Progenitor cell of endocrine pancreas (in vitro differentiated cells): ENCODE measurements around the gene TM7SF3. TPM values are rescaled to one million over a fixed set of nuclear protein-coding genes. Genes with fewer than 3 reads are reported as not detected.
"Not testable (repeated sequence)": the region's sequence is repeated elsewhere in the genome, so short reads cannot be mapped to it uniquely, and the experiment has no call there.

Experiments used
- DNase-seq: peaks from one replicate; pipeline ENCODE4 v3.0.0; 2021; ENCODE audit warnings: low spot score; ENCODE audit not compliant: unreplicated experiment
- H3K27ac Mint-ChIP-seq: 2 replicates; pipeline ENCODE4 v1.8.0; 2021; ENCODE audit warnings: mild to moderate bottlenecking, moderate library complexity, mixed read lengths
- H3K27me3 Mint-ChIP-seq: 2 replicates; pipeline ENCODE4 v1.8.0; 2021; ENCODE audit warnings: mixed read lengths
- H3K36me3 Mint-ChIP-seq: 2 replicates; pipeline ENCODE4 v1.8.0; 2022; ENCODE audit warnings: mixed read lengths; ENCODE audit not compliant: insufficient read depth
- H3K4me1 Mint-ChIP-seq: 2 replicates; pipeline ENCODE4 v1.8.0; 2021; ENCODE audit warnings: low read depth, mixed read lengths
- H3K4me3 Mint-ChIP-seq: 2 replicates; pipeline ENCODE4 v1.8.0; 2021; ENCODE audit warnings: low read depth, mild to moderate bottlenecking, moderate library complexity, mixed read lengths
- H3K9me3 Mint-ChIP-seq: 2 replicates; pipeline ENCODE4 v1.8.0; 2021; ENCODE audit warnings: low read depth, mixed read lengths
- CTCF ChIP-seq: fragments of 200-600 bp; sonication (generic); IDR thresholded peaks from one replicate; pipeline ENCODE4 v1.5.0; 2021; ENCODE audit warnings: antibody characterized with exemption, mild to moderate bottlenecking; ENCODE audit not compliant: unreplicated experiment
- total RNA-seq: library from RNA; stranded (reverse); gene quantifications from 2 replicates; pipeline ENCODE4 v1.2.1, GENCODE V29; 2021

TM7SF3 gene
- total RNA-seq, 1 donor from 2014 or later, result 81.0 TPM

DNA sequence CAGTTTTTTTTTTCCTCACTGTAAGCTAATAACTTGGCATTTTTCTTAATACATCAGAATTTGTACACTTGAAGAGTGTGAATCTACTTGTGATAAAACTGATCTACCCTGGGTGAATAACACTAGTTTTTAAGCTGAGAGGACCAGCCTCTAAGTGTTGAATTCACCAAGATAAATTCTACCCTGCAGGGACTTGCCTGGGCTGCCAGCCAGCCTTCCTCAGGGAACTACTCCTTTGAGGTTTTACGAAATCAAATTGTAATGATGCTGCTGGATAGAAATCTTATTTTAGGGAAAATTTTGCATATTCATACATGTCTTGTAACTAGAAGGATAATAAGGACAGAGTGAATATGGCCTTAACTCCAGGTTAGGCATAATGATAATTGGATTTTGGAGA, 10.1 kb upstream of the TM7SF3 start:
- Mint-ChIP-seq H3K9me3 (no peaks in the 10 kb centered on the region), H3K36me3 (peaks cover 9% of the 10 kb centered on the region), H3K4me3 (peak overlapping the region; percentile 35), H3K27ac (no peak overlapping the region), H3K4me1 (peaks cover 23% of the 10 kb centered on the region), H3K27me3 (peaks cover 11% of the 10 kb centered on the region)
- no peak for DNase-seq
- TF ChIP-seq CTCF, result no peak

- TF ChIP-seq CTCF, result no peak
- peak overlapping the region; percentile 25 for H3K4me3 Mint-ChIP-seq
- H3K36me3 Mint-ChIP-seq, result no peaks in the 10 kb centered on the region
- H3K27ac Mint-ChIP-seq, result no peak overlapping the region
- DNase-seq, result no peak
- peaks cover 11% of the 10 kb centered on the region for H3K27me3 Mint-ChIP-seq
- peaks cover 31% of the 10 kb centered on the region for H3K4me1 Mint-ChIP-seq
- H3K9me3 Mint-ChIP-seq, result no peaks in the 10 kb centered on the region
These were observed 6.6 kb upstream of the TM7SF3 start for GRCh38 chr12:27020761-27021160.

DNA sequence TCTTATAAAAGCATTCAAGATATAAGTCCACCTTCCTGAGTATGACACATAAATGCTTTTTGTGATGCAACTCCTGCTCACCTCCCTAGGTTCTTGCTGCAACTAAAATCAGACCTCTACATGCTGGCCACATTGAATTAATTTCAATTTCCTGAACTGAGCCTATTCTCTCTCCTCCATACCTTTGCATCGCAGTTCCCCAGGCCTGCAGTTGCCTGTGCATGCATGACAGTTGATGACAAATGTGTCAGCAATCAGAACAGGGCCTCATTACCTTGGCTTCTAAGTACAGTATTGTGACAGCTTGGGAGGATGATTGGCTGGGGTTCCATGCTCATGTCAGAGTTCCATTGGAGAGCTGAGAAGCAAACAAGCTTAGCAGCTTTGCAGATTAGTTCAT, 3.9 kb upstream of the TM7SF3 start:
- Mint-ChIP-seq H3K9me3 (no peaks in the 10 kb centered on the region), H3K27me3 (peaks cover 11% of the 10 kb centered on the region), H3K27ac (no peak overlapping the region), H3K36me3 (no peaks in the 10 kb centered on the region), H3K4me1 (peaks cover 30% of the 10 kb centered on the region), H3K4me3 (no peak overlapping the region)
- DNase-seq, result no peak
- no peak for TF ChIP-seq CTCF

DNA sequence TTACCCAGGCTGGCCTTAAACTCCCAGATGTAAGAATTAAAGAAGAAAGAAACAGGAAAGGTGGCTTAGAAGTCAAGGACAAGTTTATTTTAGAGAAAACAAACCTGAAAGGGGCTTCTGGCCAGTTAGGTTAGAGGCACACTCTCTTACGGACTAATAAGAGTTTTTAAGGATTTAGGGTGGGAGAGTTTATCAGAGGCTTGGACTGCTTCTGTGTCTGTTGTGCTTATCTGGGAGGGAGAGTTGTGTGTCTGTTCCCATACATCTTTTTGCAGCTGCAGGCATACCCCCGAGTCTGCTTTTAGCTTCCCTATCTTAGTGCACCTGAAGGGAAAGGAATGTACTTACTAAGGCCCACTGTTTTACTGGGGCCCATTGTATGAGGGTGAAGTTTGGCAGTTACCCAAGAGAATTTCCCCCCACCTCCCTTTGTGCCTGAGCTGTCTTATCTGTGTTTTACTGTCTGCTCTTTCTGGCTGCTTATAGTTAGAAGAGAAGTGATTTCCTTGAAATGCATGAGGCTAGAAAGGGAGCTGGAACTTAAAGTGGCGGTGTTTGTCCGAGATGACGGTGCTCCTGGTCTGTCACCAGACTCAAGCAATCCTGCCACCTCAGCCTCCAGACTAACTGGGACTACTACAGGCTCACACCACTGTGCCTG, 3.1 kb upstream of the TM7SF3 start:
- not testable (repeated sequence) for H3K9me3 Mint-ChIP-seq, H3K36me3 Mint-ChIP-seq, H3K4me3 Mint-ChIP-seq, DNase-seq
- H3K27ac Mint-ChIP-seq, result peak overlapping the region; percentile 66
- peaks cover 11% of the 10 kb centered on the region for H3K27me3 Mint-ChIP-seq
- peaks cover 28% of the 10 kb centered on the region for H3K4me1 Mint-ChIP-seq

DNA sequence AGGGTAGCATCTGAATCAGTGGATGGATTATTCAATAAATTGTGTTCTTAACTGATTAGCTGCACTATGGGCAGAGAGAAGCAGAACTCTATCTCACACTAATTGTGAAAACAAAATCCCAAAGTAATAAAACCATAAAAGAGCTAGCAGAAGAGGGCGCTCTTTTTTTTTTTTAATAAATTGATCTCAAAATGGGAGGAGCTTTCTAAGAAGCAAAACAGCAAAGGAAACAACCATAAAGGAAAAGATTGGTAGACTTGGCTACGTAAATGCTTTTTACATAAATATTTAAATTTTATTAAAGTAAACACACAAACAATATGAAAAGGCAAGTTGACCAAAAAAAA, 1.5 kb upstream of the TM7SF3 start:
- peaks cover 4% of the 10 kb centered on the region for H3K36me3 Mint-ChIP-seq
- no peaks in the 10 kb centered on the region for H3K9me3 Mint-ChIP-seq
- H3K27ac Mint-ChIP-seq, result no peak overlapping the region
- TF ChIP-seq CTCF, result peak; percentile 47
- DNase-seq, result no peak
- H3K4me3 Mint-ChIP-seq, result no peak overlapping the region
- peaks cover 7% of the 10 kb centered on the region for H3K27me3 Mint-ChIP-seq
- H3K4me1 Mint-ChIP-seq, result peaks cover 40% of the 10 kb centered on the region

DNA sequence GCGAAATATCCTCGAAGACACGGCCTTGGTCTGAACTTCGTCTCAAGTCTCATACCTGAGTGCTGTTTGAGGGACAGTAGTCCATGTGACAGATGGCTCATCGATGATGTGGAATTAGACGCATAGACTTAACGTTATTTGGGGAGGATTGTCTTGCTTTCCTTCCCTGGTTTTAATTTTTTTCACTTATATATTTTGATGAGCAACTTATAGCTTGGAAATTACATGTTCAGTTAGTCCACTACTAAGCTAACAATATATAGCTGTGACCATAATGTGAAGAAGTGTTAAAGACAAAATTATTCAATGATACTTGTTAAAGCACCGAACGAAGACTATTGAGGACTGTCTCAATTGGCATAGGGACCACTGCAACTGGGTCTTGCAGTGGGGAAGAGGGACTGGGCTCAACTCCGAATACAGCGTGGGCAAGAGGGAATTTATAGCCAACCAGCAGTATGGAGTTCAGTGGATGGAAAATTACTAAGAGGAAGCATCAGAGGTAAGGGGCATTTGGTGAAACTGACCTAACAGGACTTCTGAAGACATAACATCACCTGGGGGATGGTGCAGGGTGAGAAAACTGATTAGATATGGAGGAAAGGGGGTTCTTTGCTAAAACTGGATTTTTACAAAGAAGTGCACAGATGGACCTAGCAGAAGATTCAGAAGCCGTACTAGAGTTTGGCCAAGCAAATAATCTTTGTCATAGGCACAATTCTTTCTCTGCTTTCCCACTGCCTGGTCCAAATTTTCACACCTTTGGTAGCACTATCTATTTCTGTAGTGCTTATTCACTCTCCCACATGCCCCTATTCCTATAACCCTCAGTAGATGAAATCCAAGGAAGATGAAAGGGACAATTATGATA, 910 bp upstream of the TM7SF3 start:
- H3K4me3 Mint-ChIP-seq, result peak overlapping the region; percentile 96
- no peak for TF ChIP-seq CTCF
- no peaks in the 10 kb centered on the region for H3K9me3 Mint-ChIP-seq
- peaks cover 44% of the 10 kb centered on the region for H3K4me1 Mint-ChIP-seq
- peak overlapping the region; percentile 8 for H3K27ac Mint-ChIP-seq
- H3K27me3 Mint-ChIP-seq, result peaks cover under 1% of the 10 kb centered on the region
- DNase-seq, result no peak
- H3K36me3 Mint-ChIP-seq, result peaks cover 4% of the 10 kb centered on the region
